Hepatocyte (in vitro differentiated cells): ENCODE results near the gene TUBGCP5.

ENCODE experiments used
- CTCF ChIP-seq: fragments of 200-600 bp; sonication (generic); IDR thresholded peaks from 2 replicates; pipeline ENCODE4 v1.5.1; 2016; ENCODE audit warnings: antibody characterized with exemption, mild to moderate bottlenecking; ENCODE audit not compliant: poor library complexity
- EZH2 ChIP-seq: fragments of 200-600 bp; sonication (generic); IDR thresholded peaks from 2 replicates; pipeline ENCODE4 v1.6.1; 2016; ENCODE audit warnings: antibody characterized with exemption, mild to moderate bottlenecking, borderline replicate concordance

GRCh38 chr15:22992024-22992326 lies 47.4 kb downstream of the TUBGCP5 start:
- no peak for TF ChIP-seq CTCF
- TF ChIP-seq EZH2, result no peak
